Cardiac muscle cell (in vitro differentiated cells and primary cell): Measurements from ENCODE around the gene NYAP1. TPM values are rescaled to one million over a fixed set of nuclear protein-coding genes. Genes with fewer than 3 reads are reported as not detected.

Experiments
- DNase-seq, 2 donors: peaks; one replicate each; pipeline versions ENCODE4 v3.0.0 to v3.0.0-alpha.2; 2010 to 2017; ENCODE audit warnings: low read depth in 1 of 2, low spot score in 1 of 2
- H3K27ac ChIP-seq: fragments of 200-600 bp; sonication (generic); 2 replicates; pipeline ENCODE4 v1.5.1; 2016
- H3K27me3 ChIP-seq: fragments of 200-600 bp; sonication (generic); 2 replicates; pipeline ENCODE4 v1.6.0; 2016; ENCODE audit warnings: control low read depth
- H3K36me3 ChIP-seq: fragments of 200-600 bp; sonication (generic); 2 replicates; pipeline ENCODE4 v1.5.1; 2016; ENCODE audit warnings: control low read depth
- H3K4me1 ChIP-seq: fragments of 200-600 bp; sonication (generic); 2 replicates; pipeline ENCODE4 v1.8.1; 2017; ENCODE audit warnings: low read depth, mild to moderate bottlenecking, mixed run types
- H3K4me3 ChIP-seq: fragments of 200-600 bp; sonication (generic); 2 replicates; pipeline ENCODE4 v1.5.1; 2016; ENCODE audit warnings: mild to moderate bottlenecking
- H3K9me3 ChIP-seq: fragments of 200-600 bp; sonication (generic); 2 replicates; pipeline ENCODE4 v1.5.1; 2017; ENCODE audit warnings: low read depth, mild to moderate bottlenecking, control low read depth
- CTCF ChIP-seq: IDR thresholded peaks from 2 replicates; pipeline ENCODE4 v1.5.1; 2012; ENCODE audit warnings: low read depth, mild to moderate bottlenecking, low read length
- polyA plus RNA-seq: library from polyadenylated mRNA; unstranded; fragments of >200 nt; fragmentation: Nextera tagmentation; extraction: Ambion mirVana; gene quantifications from 2 replicates; pipeline ENCODE4 v1.2.1, GENCODE V29; 2016
- total RNA-seq: library from RNA; depleted of rRNA; stranded (reverse); fragments of >200 nt; gene quantifications from 2 replicates; pipeline ENCODE4 v1.2.3, GENCODE V29; 2016

The NYAP1 gene
- total and polyA plus RNA-seq, 2 experiments from 2014 or later, result 0.06 to 13.0 TPM

GRCh38 chr7:100472121-100472851 lies 11.4 kb upstream of the NYAP1 start:
- Histone ChIP-seq H3K4me3 (no peak overlapping the region), H3K27me3 (no peaks in the 10 kb centered on the region), H3K9me3 (no peaks in the 10 kb centered on the region), H3K4me1 (peaks cover 30% of the 10 kb centered on the region), H3K27ac (peak overlapping the region; percentile 59), H3K36me3 (peaks cover 17% of the 10 kb centered on the region)
- no peak for TF ChIP-seq CTCF
- no peak for DNase-seq

- peak overlapping the region; percentile 59 for H3K27ac ChIP-seq
- DNase-seq, result peak in 1 of 2 donors; percentile 80
- H3K9me3 ChIP-seq, result no peaks in the 10 kb centered on the region
- no peak for TF ChIP-seq CTCF
- no peaks in the 10 kb centered on the region for H3K27me3 ChIP-seq
- H3K36me3 ChIP-seq, result peaks cover 14% of the 10 kb centered on the region
- H3K4me1 ChIP-seq, result peaks cover 36% of the 10 kb centered on the region
- no peak overlapping the region for H3K4me3 ChIP-seq
Measured at GRCh38 chr7:100472854-100473499, 10.8 kb upstream of the NYAP1 start.

DNA sequence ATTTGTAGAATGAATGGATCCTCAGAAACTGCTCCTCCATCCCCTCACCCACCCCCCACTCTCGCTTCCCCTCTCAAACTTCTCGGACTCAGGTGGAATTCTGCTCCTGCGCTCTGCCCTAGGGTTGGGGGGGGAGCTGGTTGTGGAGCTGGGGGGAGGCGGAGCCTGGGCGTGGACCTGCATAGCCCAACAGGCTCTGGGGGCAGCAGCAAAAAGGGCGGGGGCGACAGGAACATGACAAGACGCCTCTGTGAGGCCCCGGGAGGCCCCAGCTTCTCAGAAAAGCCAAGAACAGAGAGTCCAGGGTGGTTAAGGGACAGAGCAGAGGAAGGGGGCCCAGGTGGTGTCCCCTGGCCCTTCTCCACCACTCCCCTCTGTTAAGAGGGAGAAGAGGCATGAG lies 8.2 kb upstream of the NYAP1 start:
- Histone ChIP-seq H3K9me3 (no peaks in the 10 kb centered on the region), H3K27ac (peak overlapping the region; percentile 87), H3K36me3 (peaks cover 14% of the 10 kb centered on the region), H3K4me3 (peak overlapping the region; percentile 89), H3K27me3 (no peaks in the 10 kb centered on the region), H3K4me1 (peaks cover 30% of the 10 kb centered on the region)
- no peak for TF ChIP-seq CTCF
- DNase-seq, result peak in 1 of 2 donors; percentile 71

GRCh38 chr7:100476101-100476780 lies 7.5 kb upstream of the NYAP1 start:
- peak in 1 of 2 donors; percentile 37 for DNase-seq
- H3K4me1 ChIP-seq, result peaks cover 30% of the 10 kb centered on the region
- no peak for TF ChIP-seq CTCF
- no peaks in the 10 kb centered on the region for H3K27me3 ChIP-seq
- H3K4me3 ChIP-seq, result peak overlapping the region; percentile 89
- H3K36me3 ChIP-seq, result peaks cover 14% of the 10 kb centered on the region
- H3K27ac ChIP-seq, result peak overlapping the region; percentile 87
- H3K9me3 ChIP-seq, result no peaks in the 10 kb centered on the region

GRCh38 chr7:100476903-100477870 lies 6.5 kb upstream of the NYAP1 start:
- Histone ChIP-seq H3K27me3 (no peaks in the 10 kb centered on the region), H3K4me1 (peaks cover 30% of the 10 kb centered on the region), H3K27ac (peak overlapping the region; percentile 87), H3K4me3 (peak overlapping the region; percentile 89), H3K36me3 (peaks cover 14% of the 10 kb centered on the region), H3K9me3 (no peaks in the 10 kb centered on the region)
- TF ChIP-seq CTCF, result peak; percentile 43
- no peak for DNase-seq
